ENCODE measurements around the gene CADM1.

The CADM1 gene

DNA sequence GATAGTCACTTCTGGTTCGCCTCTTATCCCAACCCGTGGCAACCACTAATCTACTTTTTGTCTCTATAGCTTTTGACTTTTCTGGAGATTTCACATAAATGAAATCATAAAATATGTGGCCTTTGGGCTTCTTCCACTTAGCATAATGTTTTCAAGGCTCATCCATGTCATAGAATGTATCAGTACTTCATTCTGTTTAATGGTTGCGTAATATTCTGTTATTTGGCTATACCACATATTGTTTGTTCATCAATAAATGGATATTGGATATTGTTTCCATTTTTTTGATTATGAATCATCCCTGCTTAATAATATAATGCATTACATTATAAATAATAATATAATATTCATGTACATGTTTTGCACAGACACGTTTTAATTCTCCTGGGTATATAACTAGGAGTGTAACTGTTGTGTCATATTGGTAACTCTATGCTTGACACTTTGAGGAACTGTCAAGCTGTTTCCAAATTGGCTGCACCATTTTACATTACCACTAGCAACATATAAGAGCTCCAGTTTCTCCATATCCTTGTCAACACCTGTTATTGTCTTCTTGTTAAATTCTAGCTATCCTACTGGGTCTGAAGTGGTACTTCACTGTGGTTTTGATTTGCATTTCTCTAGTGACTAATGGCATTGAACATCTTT lies 181.5 kb downstream of the CADM1 start:
- Histone ChIP-seq H3K36me3 (ENCODE audit: insufficient read depth, insufficient read length, low read length) (no peaks in the 10 kb centered on the region), H3K27me3 (ENCODE audit: insufficient read depth, insufficient read length) (no peaks in the 10 kb centered on the region), H3K9ac (ENCODE audit: insufficient read length, low read depth) (no peak overlapping the region), H3K9me3 (ENCODE audit: insufficient read depth, low read length) (no peaks in the 10 kb centered on the region), H3K4me3 (ENCODE audit: insufficient read length, low read depth) (no peak overlapping the region), H3K4me1 (ENCODE audit: insufficient read depth, insufficient read length) (no peaks in the 10 kb centered on the region)
- no peak for TF ChIP-seq SUZ12 (IDR thresholded peaks at IDR 0.05; ENCODE audit: extremely low read depth, insufficient read depth, insufficient read length)
- no peak for TF ChIP-seq YY1 (IDR thresholded peaks at IDR 0.05; ENCODE audit: insufficient read depth, insufficient read length)
- no peak for TF ChIP-seq ZNF274 (IDR thresholded peaks at IDR 0.05; ENCODE audit: low read depth, low read length)
- no peak for DNase-seq (ENCODE audit: low read depth, low spot score)

DNA sequence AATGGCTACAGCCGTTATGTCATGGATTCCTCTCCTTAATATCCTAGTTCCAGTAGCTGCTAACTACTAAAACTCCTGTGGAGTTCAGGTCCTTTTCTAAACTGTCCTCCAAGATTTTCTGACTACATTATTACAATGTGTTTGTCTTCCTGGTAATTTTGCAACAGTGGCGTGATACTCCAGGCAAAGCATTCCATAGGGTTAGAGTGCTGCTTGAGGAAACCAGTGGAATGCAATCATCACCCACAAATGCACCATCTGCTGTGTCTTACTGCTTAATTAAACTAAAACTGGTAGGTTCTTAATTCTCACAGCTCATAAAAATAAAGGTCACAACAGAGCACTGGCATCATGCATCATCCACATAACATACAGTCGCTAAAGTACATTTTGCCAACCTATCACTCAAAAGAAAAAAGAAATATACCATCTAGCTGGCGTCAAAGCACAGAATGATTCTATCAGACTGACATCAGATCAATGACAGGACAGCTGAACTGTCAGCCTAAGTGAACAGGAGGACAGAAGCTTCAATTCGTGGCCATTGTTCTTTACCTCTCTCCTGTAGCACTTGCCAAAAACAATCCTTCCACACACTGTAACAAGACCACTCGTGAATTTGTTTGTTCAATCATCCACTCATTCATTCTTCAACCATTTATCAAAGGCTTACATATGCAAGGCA lies 182.5 kb downstream of the CADM1 start:
- H3K9me3 ChIP-seq (ENCODE audit: insufficient read depth, low read length), result no peaks in the 10 kb centered on the region

DNA sequence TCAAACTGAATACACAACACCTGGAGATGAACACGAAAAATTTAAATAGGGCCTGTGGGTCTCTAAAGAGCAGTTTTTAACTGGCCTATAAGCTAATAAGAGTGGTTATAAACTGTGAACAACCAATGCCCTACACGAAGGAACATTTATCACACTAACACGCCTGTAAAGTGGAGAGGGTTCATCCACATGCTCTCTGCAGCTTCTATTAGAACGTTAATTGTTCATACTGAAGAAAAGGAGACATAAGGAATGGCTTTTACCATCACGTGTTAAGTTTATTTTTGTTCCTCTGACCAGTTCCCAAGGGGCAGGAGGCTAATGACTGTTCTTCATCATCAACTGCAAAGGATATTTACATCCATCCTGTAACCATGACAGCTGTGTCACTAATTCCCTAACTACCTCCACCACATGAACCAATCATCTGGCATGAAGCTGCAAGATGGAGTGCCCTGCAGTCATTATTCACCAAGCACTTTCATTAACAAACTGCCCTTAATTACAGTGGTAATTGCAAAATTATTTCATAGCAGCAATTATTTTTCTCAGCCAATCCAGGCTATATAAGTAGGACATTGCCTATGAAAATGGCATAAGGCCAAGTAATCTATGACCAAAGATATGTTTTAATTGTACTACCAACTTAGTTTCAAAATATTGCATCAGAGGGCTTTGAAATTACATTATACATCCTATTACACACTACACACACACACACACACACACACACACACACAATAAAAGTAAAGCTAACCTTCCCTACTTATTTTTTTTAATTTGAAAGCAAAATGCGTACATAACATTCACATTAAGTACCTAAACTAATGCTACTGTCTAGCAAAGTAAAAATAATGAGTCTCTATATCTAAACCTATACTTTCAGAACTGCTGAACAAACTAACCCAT lies 186.7 kb downstream of the CADM1 start:
- Histone ChIP-seq H3K9me3 (ENCODE audit: insufficient read depth, low read length) (no peaks in the 10 kb centered on the region), H3K27me3 (ENCODE audit: insufficient read depth, insufficient read length) (no peaks in the 10 kb centered on the region), H3K36me3 (ENCODE audit: insufficient read depth, insufficient read length, low read length) (no peaks in the 10 kb centered on the region), H3K4me1 (ENCODE audit: insufficient read depth, insufficient read length) (no peaks in the 10 kb centered on the region), H3K9ac (ENCODE audit: insufficient read length, low read depth) (no peak overlapping the region), H3K4me3 (ENCODE audit: insufficient read length, low read depth) (no peak overlapping the region)
- DNase-seq (ENCODE audit: low read depth, low spot score), result no peak
- TF ChIP-seq SUZ12 (IDR thresholded peaks at IDR 0.05; ENCODE audit: extremely low read depth, insufficient read depth, insufficient read length) (no peak), YY1 (IDR thresholded peaks at IDR 0.05; ENCODE audit: insufficient read depth, insufficient read length) (no peak), ZNF274 (IDR thresholded peaks at IDR 0.05; ENCODE audit: low read depth, low read length) (no peak)

More for the DNA sequence above, 182.5 kb downstream of the CADM1 start:
- TF ChIP-seq ZNF274 (IDR thresholded peaks at IDR 0.05; ENCODE audit: low read depth, low read length) (no peak), SUZ12 (IDR thresholded peaks at IDR 0.05; ENCODE audit: extremely low read depth, insufficient read depth, insufficient read length) (no peak)
- Histone ChIP-seq H3K4me3 (ENCODE audit: insufficient read length, low read depth) (no peak overlapping the region), H3K27me3 (ENCODE audit: insufficient read depth, insufficient read length) (no peaks in the 10 kb centered on the region), H3K4me1 (ENCODE audit: insufficient read depth, insufficient read length) (no peaks in the 10 kb centered on the region), H3K36me3 (ENCODE audit: insufficient read depth, insufficient read length, low read length) (no peaks in the 10 kb centered on the region), H3K9ac (ENCODE audit: insufficient read length, low read depth) (no peak overlapping the region)
- no peak for DNase-seq (ENCODE audit: low read depth, low spot score)

DNA sequence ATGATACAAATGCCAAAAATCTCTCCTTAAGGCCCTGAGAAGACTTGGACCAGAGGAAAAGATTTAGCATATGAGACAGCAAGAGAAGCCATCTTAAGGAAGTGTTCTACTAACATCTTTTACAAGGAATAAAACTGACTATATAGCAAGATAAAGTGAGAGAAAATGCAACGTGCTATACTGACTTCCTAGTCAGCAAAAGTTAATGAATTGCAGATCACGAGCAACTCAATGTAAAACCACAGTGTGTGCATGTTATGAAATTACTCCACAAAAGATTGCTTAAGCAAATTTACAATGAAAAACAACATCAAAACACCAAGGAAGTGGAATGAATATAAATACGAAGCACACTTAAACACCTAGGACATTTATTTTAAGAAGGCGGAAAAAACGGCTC lies 187.5 kb downstream of the CADM1 start:
- H3K4me1 ChIP-seq (ENCODE audit: insufficient read depth, insufficient read length), result no peaks in the 10 kb centered on the region
- H3K4me3 ChIP-seq (ENCODE audit: insufficient read length, low read depth), result no peak overlapping the region
- no peak for DNase-seq (ENCODE audit: low read depth, low spot score)
- TF ChIP-seq ZNF274 (IDR thresholded peaks at IDR 0.05; ENCODE audit: low read depth, low read length), result no peak
- TF ChIP-seq SUZ12 (IDR thresholded peaks at IDR 0.05; ENCODE audit: extremely low read depth, insufficient read depth, insufficient read length), result no peak
- TF ChIP-seq YY1 (IDR thresholded peaks at IDR 0.05; ENCODE audit: insufficient read depth, insufficient read length), result no peak
- no peaks in the 10 kb centered on the region for H3K9me3 ChIP-seq (ENCODE audit: insufficient read depth, low read length)
- H3K9ac ChIP-seq (ENCODE audit: insufficient read length, low read depth), result no peak overlapping the region
- no peaks in the 10 kb centered on the region for H3K36me3 ChIP-seq (ENCODE audit: insufficient read depth, insufficient read length, low read length)
- H3K27me3 ChIP-seq (ENCODE audit: insufficient read depth, insufficient read length), result no peaks in the 10 kb centered on the region

DNA sequence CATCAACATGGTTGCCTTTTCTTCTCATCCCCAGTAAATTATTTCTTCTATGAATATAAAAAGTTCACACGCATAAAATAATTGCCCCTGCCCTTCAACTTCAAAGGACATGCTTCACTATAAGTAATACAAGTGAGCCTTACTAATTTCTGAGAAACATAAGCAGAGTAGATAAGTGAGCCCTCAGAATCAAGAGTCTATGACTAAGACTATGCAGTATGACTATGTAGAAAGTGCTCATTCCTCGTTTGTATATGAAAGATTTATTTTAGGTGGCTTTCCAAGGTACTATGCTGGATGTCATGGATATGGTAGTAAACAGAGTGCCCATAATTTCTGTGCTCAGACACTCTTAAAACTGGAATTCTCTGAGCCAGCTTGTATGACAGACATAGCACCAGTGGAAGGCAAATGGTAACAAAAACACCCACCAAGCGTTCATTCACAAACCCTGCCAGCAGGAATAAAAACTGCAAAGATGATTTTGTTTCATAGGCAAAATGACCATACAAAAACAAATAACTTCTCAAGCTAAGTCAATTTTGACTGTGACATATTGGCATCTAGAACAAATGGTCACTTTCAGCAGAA lies 189.8 kb downstream of the CADM1 start:
- Histone ChIP-seq H3K4me3 (ENCODE audit: insufficient read length, low read depth) (no peak overlapping the region), H3K36me3 (ENCODE audit: insufficient read depth, insufficient read length, low read length) (no peaks in the 10 kb centered on the region), H3K9me3 (ENCODE audit: insufficient read depth, low read length) (no peaks in the 10 kb centered on the region), H3K4me1 (ENCODE audit: insufficient read depth, insufficient read length) (no peaks in the 10 kb centered on the region), H3K27me3 (ENCODE audit: insufficient read depth, insufficient read length) (no peaks in the 10 kb centered on the region), H3K9ac (ENCODE audit: insufficient read length, low read depth) (no peak overlapping the region)
- DNase-seq (ENCODE audit: low read depth, low spot score), result no peak
- TF ChIP-seq ZNF274 (IDR thresholded peaks at IDR 0.05; ENCODE audit: low read depth, low read length), result no peak
- TF ChIP-seq SUZ12 (IDR thresholded peaks at IDR 0.05; ENCODE audit: extremely low read depth, insufficient read depth, insufficient read length), result no peak
- no peak for TF ChIP-seq YY1 (IDR thresholded peaks at IDR 0.05; ENCODE audit: insufficient read depth, insufficient read length)

DNA sequence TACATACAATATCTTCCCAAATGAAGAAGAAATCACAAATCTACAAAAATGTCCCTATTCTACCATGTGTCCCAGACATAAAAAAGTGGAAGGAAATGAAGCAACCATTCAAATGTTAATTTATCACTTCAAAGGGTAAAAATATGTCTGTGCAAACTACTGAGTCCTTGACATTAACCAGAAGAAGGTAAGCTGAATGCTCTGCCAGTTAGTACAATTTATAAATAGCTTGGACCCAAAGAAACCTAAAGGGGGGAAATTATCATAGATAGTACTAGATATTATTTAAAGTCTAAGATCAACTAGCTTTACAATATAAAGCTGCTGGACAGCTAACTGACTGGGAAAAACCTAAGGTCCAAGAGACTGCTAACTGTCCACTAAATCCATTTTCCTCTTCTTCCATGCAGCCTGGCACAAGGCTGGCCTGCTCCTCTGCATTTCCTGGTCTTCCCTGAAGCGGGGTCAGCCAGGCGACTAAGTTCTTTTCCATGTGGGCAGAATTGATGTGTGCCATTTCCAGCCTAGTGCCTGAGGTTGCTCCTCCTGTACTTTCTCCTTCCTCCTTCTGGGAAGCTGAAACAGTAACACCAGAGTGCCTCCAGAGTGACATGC lies 190.9 kb downstream of the CADM1 start:
- DNase-seq (ENCODE audit: low read depth, low spot score), result no peak
- no peaks in the 10 kb centered on the region for H3K9me3 ChIP-seq (ENCODE audit: insufficient read depth, low read length)
- TF ChIP-seq ZNF274 (IDR thresholded peaks at IDR 0.05; ENCODE audit: low read depth, low read length) (no peak), SUZ12 (IDR thresholded peaks at IDR 0.05; ENCODE audit: extremely low read depth, insufficient read depth, insufficient read length) (no peak), YY1 (IDR thresholded peaks at IDR 0.05; ENCODE audit: insufficient read depth, insufficient read length) (no peak)
- H3K36me3 ChIP-seq (ENCODE audit: insufficient read depth, insufficient read length, low read length), result no peaks in the 10 kb centered on the region
- H3K4me1 ChIP-seq (ENCODE audit: insufficient read depth, insufficient read length), result no peaks in the 10 kb centered on the region
- H3K4me3 ChIP-seq (ENCODE audit: insufficient read length, low read depth), result no peak overlapping the region
- no peak overlapping the region for H3K9ac ChIP-seq (ENCODE audit: insufficient read length, low read depth)
- no peaks in the 10 kb centered on the region for H3K27me3 ChIP-seq (ENCODE audit: insufficient read depth, insufficient read length)

Data from NT2/D1 (cell line).